GM21723 (cell line): ENCODE data around the gene SLCO3A1.
A peak's percentile ranks its signal among the peaks of the same experiment; 100 is the strongest.
"Not testable (repeated sequence)": the region's sequence is repeated elsewhere in the genome, so short reads cannot be mapped to it uniquely, and the experiment has no call there.

Experiments
- ATAC-seq: cut with Tn5 transposase; IDR thresholded peaks from one replicate; pipeline ENCODE4 v1.9.1; 2021; ENCODE audit warnings: mild to moderate bottlenecking, moderate library complexity; ENCODE audit not compliant: unreplicated experiment

Gene SLCO3A1

GRCh38 chr15:92061511-92062195, 208.1 kb downstream of the SLCO3A1 start:
- no peak for ATAC-seq

DNA sequence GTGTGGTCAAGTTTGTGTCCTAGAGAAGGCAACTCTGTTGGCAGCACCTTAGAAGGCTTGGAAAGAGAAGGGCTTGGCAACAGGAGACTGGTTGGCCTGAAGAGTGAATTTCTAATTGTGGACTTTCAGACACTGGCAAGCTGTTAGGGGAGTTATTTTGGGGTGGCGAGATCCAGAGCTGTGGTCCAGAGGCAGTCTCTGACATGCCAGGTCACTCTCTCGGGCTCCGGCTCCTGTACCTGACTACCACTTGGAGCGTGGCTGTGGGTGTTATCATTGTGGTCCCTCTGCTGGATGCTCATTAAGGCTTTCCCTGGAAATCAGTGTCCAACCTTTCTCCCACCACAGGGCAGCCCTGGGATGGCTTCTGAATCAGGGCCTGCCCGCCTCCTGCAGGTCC, 209.0 kb downstream of the SLCO3A1 start:
- no peak for ATAC-seq

- ATAC-seq: peak; percentile 47
These were observed 214.6 kb downstream of the SLCO3A1 start for GRCh38 chr15:92068121-92068520.

GRCh38 chr15:92069308-92070250, 216.1 kb downstream of the SLCO3A1 start:
- peak; percentile 62 for ATAC-seq

GRCh38 chr15:92070251-92070650, 216.7 kb downstream of the SLCO3A1 start:
- not testable (repeated sequence) for ATAC-seq

DNA sequence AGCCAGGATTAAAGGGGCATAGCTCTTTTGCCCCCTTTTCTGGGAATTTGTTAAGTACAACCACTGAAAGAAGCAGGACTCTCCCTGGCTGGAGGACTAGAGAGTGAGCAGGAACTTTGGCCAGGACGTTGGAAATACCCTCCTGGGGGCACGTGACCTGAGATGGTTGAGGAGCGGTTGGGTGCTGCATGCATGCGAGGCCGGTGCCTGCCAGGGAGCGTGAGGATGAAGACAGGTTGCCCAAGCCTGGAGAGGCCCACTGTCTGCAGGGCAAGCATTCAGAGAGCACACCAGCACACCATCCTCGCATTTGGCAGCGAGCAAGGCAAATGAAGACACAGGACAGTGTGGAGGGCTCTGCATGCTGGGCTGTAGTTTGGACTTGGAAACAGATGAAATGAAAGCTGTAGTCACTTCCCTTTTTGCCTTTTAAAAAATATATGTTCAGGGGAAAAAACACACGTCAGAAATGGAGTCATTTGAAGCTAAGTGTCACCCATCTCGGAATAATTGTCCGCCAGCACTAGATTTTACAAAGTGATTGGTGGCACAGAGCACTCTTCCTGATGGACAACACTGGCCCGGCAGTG, 217.6 kb downstream of the SLCO3A1 start:
- no peak for ATAC-seq

- no peak for ATAC-seq
These were observed 219.7 kb downstream of the SLCO3A1 start for GRCh38 chr15:92073044-92073785.

- ATAC-seq: no peak
These were observed 220.6 kb downstream of the SLCO3A1 start for GRCh38 chr15:92074101-92074500.

DNA sequence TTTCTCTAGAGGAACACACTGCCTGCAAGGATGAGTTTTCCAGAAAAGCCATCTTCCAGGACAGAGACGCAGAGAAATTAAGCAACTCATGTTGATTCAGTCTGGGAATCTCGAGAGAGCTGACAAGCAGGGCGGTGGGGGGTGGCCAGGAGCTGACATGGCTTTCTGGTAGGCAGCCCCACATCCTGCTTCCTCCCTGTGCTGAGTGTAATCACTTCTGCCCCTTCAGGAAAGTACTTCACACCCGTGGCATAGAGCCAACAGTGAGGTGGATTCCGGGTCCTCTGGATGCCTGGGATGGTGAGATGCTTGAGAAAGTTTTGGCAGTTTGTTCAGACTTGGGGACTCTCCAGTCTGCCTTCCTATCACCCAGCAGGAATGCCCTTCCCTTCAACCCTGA, 221.1 kb downstream of the SLCO3A1 start:
- no peak for ATAC-seq

DNA sequence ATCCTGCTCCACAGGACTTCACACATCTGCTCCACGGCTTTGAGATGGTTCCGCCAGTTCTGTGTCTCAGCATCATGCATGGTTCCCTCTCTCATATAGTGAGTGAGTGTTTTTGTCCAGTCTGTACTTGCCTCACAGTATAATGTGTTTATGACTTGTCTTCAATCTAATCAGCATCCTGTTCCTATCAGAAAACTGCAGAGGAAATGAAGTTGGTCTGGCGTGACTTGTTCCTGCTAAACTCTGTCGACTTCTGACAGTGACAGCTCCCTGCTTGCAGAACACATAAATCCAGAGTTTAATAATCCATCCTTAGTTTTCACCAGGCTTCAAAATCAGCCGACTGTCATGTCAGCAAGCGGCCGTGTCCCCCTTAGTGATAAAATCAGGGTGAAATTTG, 222.3 kb downstream of the SLCO3A1 start:
- ATAC-seq: no peak

DNA sequence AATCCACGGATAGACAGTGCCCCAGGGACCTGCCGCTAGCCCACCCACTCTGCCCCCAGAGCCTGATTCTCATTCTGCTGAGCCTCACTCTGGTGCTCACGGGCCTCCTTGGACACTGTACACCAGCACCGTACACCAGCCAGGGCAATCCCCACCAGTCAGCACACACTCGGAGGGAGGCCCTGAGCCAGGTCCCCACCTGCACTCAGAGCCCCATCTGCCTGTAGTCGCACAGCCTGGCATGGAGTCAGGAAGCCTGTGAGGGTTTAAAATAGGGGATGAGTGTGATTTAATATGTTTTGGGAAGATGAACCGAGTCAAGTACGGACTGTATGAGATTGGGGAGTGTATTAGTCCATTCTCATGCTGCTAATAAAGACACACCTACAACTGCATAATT, 223.0 kb downstream of the SLCO3A1 start:
- no peak for ATAC-seq

- ATAC-seq: peak; percentile 78
These were observed 224.0 kb downstream of the SLCO3A1 start for GRCh38 chr15:92077353-92078085.

DNA sequence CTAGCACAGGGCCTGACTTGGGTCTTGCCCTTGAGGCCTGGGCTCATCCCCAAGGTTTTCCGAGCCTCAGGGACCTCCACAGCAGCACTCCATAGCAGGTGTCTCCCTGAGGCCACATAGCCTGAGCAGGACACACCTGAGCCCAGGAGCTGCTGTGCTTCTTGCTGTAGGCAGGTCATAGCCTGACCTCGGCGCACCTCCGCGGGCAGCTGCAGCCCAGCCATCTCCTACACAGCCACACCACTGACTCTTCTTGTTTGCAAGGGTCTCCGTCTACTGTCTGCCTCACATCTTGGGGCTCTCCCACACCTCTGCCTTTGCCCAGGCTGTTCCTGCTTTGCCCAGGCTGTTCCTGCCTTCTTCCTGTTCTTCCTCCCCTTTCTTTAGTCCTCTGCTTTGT, 224.8 kb downstream of the SLCO3A1 start:
- no peak for ATAC-seq

DNA sequence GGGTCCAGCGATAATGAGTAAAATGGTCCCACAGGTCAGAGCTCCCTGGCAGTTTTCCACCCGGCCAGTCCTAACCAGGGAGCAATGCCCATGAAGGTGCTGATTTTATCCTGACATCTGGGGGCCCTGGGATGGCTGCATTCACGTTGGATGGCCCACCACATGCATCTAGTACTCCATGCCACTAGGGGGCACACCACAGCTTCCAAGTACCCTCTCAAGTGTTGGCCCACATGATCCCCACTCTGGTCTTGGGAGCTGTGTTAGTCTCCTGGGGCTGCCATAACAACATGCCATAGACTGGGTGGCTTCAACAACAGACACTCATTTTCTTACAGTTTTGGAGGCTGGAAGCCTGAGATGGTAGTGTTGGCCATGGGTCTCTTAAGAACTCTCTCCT, 225.5 kb downstream of the SLCO3A1 start:
- ATAC-seq: no peak

- no peak for ATAC-seq
These were observed 226.2 kb downstream of the SLCO3A1 start for GRCh38 chr15:92079647-92080255.

- peak; percentile 62 for ATAC-seq
These were observed 228.7 kb downstream of the SLCO3A1 start for GRCh38 chr15:92082006-92082843.

GRCh38 chr15:92083190-92083589, 229.7 kb downstream of the SLCO3A1 start:
- ATAC-seq: no peak

- ATAC-seq: no peak
These were observed 233.7 kb downstream of the SLCO3A1 start for GRCh38 chr15:92087211-92087610.

GRCh38 chr15:92091155-92091734, 237.7 kb downstream of the SLCO3A1 start:
- no peak for ATAC-seq
